Activated CD4-positive, alpha-beta memory T cell treated with anti-CD3 and anti-CD28 coated beads, Interleukin-2, amount 10 ng/mL, durations not matched to agents 7 days and 5 days (primary cell): Measurements from ENCODE around the gene CHST11. TPM values are rescaled to one million over a fixed set of nuclear protein-coding genes. Genes with fewer than 3 reads are reported as not detected.

Source experiments
- CTCF ChIA-PET: fragments of 350-600 bp; sonication (Branson Sonifier 250); formaldehyde crosslinking; loops from one replicate; lab custom pipeline; 2021; ENCODE audit warnings: antibody characterized with exemption, inconsistent platforms; lab: Charles Lee
- POLR2A ChIA-PET: fragments of 350-600 bp; sonication (Branson Sonifier 250); formaldehyde crosslinking; loops from one replicate; lab custom pipeline; 2021; ENCODE audit warnings: antibody characterized with exemption; lab: Charles Lee
- DNase-seq: peaks from one replicate; pipeline ENCODE4 v3.0.0-alpha.2; 2020
- H3K27ac Mint-ChIP-seq: one replicate; pipeline ENCODE4 v1.8.0; 2021; ENCODE audit warnings: mild to moderate bottlenecking, mixed read lengths
- H3K27me3 Mint-ChIP-seq: one replicate; pipeline ENCODE4 v1.8.0; 2021; ENCODE audit warnings: mixed read lengths
- H3K36me3 Mint-ChIP-seq: one replicate; pipeline ENCODE4 v1.8.0; 2021; ENCODE audit warnings: low read depth, mixed read lengths
- H3K4me1 Mint-ChIP-seq: one replicate; pipeline ENCODE4 v1.8.0; 2021; ENCODE audit warnings: mixed read lengths
- H3K4me3 Mint-ChIP-seq: one replicate; pipeline ENCODE4 v1.8.0; 2021; ENCODE audit warnings: mild to moderate bottlenecking, mixed read lengths
- H3K9me3 Mint-ChIP-seq: one replicate; pipeline ENCODE4 v1.8.0; 2021; ENCODE audit warnings: mixed read lengths
- total RNA-seq, 2 experiments: library from RNA; stranded (reverse); gene quantifications; one replicate each; pipeline ENCODE4 v1.2.3, GENCODE V29; 2021

CHST11 gene
- total RNA-seq, 2 experiments from 2014 or later, result 124 to 125 TPM

GRCh38 chr12:104435765-104436164 lies 21.0 kb upstream of the CHST11 start:
- no peaks in the 10 kb centered on the region for H3K9me3 Mint-ChIP-seq
- CTCF ChIA-PET, result interaction anchor here (0.7 to 1.4 kb wide), 2 partner anchors 13 to 54 kb away, joined by 3 read pairs; no protein-coding TSS in a partner anchor
- no peak for DNase-seq
- no peak overlapping the region for H3K27ac Mint-ChIP-seq
- no peaks in the 10 kb centered on the region for H3K36me3 Mint-ChIP-seq
- peaks cover 6% of the 10 kb centered on the region for H3K27me3 Mint-ChIP-seq
- no peak overlapping the region for H3K4me3 Mint-ChIP-seq
- POLR2A ChIA-PET, result no interaction called here
- H3K4me1 Mint-ChIP-seq, result peaks cover 2% of the 10 kb centered on the region

GRCh38 chr12:104436790-104437189 lies 20.0 kb upstream of the CHST11 start:
- Mint-ChIP-seq H3K4me1 (peaks cover 2% of the 10 kb centered on the region), H3K4me3 (no peak overlapping the region), H3K36me3 (no peaks in the 10 kb centered on the region), H3K27ac (no peak overlapping the region), H3K27me3 (peaks cover 6% of the 10 kb centered on the region), H3K9me3 (no peaks in the 10 kb centered on the region)
- no peak for DNase-seq
- POLR2A ChIA-PET, result no interaction called here
- CTCF ChIA-PET, result interaction anchor here (1.4 kb wide), 1 partner anchor 55 kb away, joined by 3 read pairs; no protein-coding TSS in a partner anchor

GRCh38 chr12:104438134-104438533 lies 18.6 kb upstream of the CHST11 start:
- peaks cover 6% of the 10 kb centered on the region for H3K27me3 Mint-ChIP-seq
- no peak for DNase-seq
- ChIA-PET CTCF (no interaction called here), POLR2A (no interaction called here)
- no peaks in the 10 kb centered on the region for H3K9me3 Mint-ChIP-seq
- no peaks in the 10 kb centered on the region for H3K36me3 Mint-ChIP-seq
- no peak overlapping the region for H3K27ac Mint-ChIP-seq
- peaks cover 2% of the 10 kb centered on the region for H3K4me1 Mint-ChIP-seq
- no peak overlapping the region for H3K4me3 Mint-ChIP-seq

GRCh38 chr12:104439137-104439536 lies 17.6 kb upstream of the CHST11 start:
- Mint-ChIP-seq H3K27me3 (peaks cover 8% of the 10 kb centered on the region), H3K9me3 (no peaks in the 10 kb centered on the region), H3K27ac (no peak overlapping the region), H3K36me3 (no peaks in the 10 kb centered on the region), H3K4me3 (no peak overlapping the region), H3K4me1 (peaks cover 2% of the 10 kb centered on the region)
- CTCF ChIA-PET, result no interaction called here
- DNase-seq, result no peak
- POLR2A ChIA-PET, result no interaction called here

- no peaks in the 10 kb centered on the region for H3K4me1 Mint-ChIP-seq
- no peak overlapping the region for H3K27ac Mint-ChIP-seq
- no peak for DNase-seq
- no peaks in the 10 kb centered on the region for H3K9me3 Mint-ChIP-seq
- POLR2A ChIA-PET, result no interaction called here
- no peaks in the 10 kb centered on the region for H3K36me3 Mint-ChIP-seq
- H3K27me3 Mint-ChIP-seq, result peaks cover 2% of the 10 kb centered on the region
- CTCF ChIA-PET, result no interaction called here
- no peak overlapping the region for H3K4me3 Mint-ChIP-seq
Measured at GRCh38 chr12:104443008-104443407, 13.7 kb upstream of the CHST11 start.

GRCh38 chr12:104446646-104447421 lies 9.9 kb upstream of the CHST11 start:
- peaks cover 4% of the 10 kb centered on the region for H3K9me3 Mint-ChIP-seq
- POLR2A ChIA-PET, result no interaction called here

GRCh38 chr12:104448031-104448430 lies 8.7 kb upstream of the CHST11 start:
- CTCF ChIA-PET, result no interaction called here
- Mint-ChIP-seq H3K36me3 (no peaks in the 10 kb centered on the region), H3K9me3 (peaks cover 4% of the 10 kb centered on the region), H3K27me3 (peaks cover 2% of the 10 kb centered on the region), H3K27ac (no peak overlapping the region), H3K4me1 (no peaks in the 10 kb centered on the region), H3K4me3 (no peak overlapping the region)
- POLR2A ChIA-PET, result interaction anchor here (0.6 kb wide), 1 partner anchor 201 kb away, joined by 3 read pairs; no protein-coding TSS in a partner anchor
- no peak for DNase-seq

More at GRCh38 chr12:104446646-104447421, 9.9 kb upstream of the CHST11 start:
- Mint-ChIP-seq H3K27me3 (peaks cover 2% of the 10 kb centered on the region), H3K36me3 (no peaks in the 10 kb centered on the region), H3K27ac (no peak overlapping the region), H3K4me1 (no peaks in the 10 kb centered on the region), H3K4me3 (no peak overlapping the region)
- DNase-seq, result no peak
- CTCF ChIA-PET, result no interaction called here

GRCh38 chr12:104448451-104448850 lies 8.3 kb upstream of the CHST11 start:
- CTCF ChIA-PET, result no interaction called here
- H3K4me3 Mint-ChIP-seq, result no peak overlapping the region
- H3K36me3 Mint-ChIP-seq, result no peaks in the 10 kb centered on the region
- H3K9me3 Mint-ChIP-seq, result peaks cover 4% of the 10 kb centered on the region
- POLR2A ChIA-PET, result interaction anchor here (0.6 kb wide), 1 partner anchor 200 kb away, joined by 3 read pairs; no protein-coding TSS in a partner anchor
- H3K4me1 Mint-ChIP-seq, result no peaks in the 10 kb centered on the region
- no peak for DNase-seq
- no peak overlapping the region for H3K27ac Mint-ChIP-seq
- H3K27me3 Mint-ChIP-seq, result peaks cover 2% of the 10 kb centered on the region

GRCh38 chr12:104450700-104451099 lies 6.0 kb upstream of the CHST11 start:
- CTCF ChIA-PET, result no interaction called here
- POLR2A ChIA-PET, result no interaction called here
- H3K4me1 Mint-ChIP-seq, result peaks cover 8% of the 10 kb centered on the region

GRCh38 chr12:104452087-104452486 lies 4.7 kb upstream of the CHST11 start:
- POLR2A ChIA-PET, result no interaction called here
- Mint-ChIP-seq H3K4me3 (no peak overlapping the region), H3K27ac (no peak overlapping the region), H3K4me1 (peaks cover 15% of the 10 kb centered on the region), H3K9me3 (peaks cover 4% of the 10 kb centered on the region), H3K36me3 (peaks cover 4% of the 10 kb centered on the region), H3K27me3 (peaks cover 4% of the 10 kb centered on the region)
- CTCF ChIA-PET, result no interaction called here
- no peak for DNase-seq

More at GRCh38 chr12:104450700-104451099, 6.0 kb upstream of the CHST11 start:
- Mint-ChIP-seq H3K36me3 (no peaks in the 10 kb centered on the region), H3K4me3 (no peak overlapping the region), H3K27ac (no peak overlapping the region), H3K27me3 (peaks cover 4% of the 10 kb centered on the region), H3K9me3 (peaks cover 4% of the 10 kb centered on the region)
- DNase-seq, result no peak

- Mint-ChIP-seq H3K4me3 (no peak overlapping the region), H3K27me3 (peaks cover 4% of the 10 kb centered on the region), H3K9me3 (peaks cover 4% of the 10 kb centered on the region), H3K4me1 (peaks cover 15% of the 10 kb centered on the region), H3K36me3 (peaks cover 8% of the 10 kb centered on the region), H3K27ac (no peak overlapping the region)
- ChIA-PET POLR2A (no interaction called here), CTCF (no interaction called here)
- no peak for DNase-seq
Measured at GRCh38 chr12:104453133-104453532, 3.6 kb upstream of the CHST11 start.

- Mint-ChIP-seq H3K4me3 (no peak overlapping the region), H3K4me1 (peaks cover 16% of the 10 kb centered on the region), H3K36me3 (peaks cover 27% of the 10 kb centered on the region), H3K27me3 (peaks cover 4% of the 10 kb centered on the region), H3K9me3 (peaks cover 4% of the 10 kb centered on the region), H3K27ac (no peak overlapping the region)
- ChIA-PET CTCF (no interaction called here), POLR2A (no interaction called here)
- no peak for DNase-seq
Measured at GRCh38 chr12:104454997-104455396, 1.8 kb upstream of the CHST11 start.

GRCh38 chr12:104455578-104456416 lies 951 bp upstream of the CHST11 start:
- ChIA-PET POLR2A (interaction anchor here (0.8 to 7.3 kb wide), 12 partner anchors 11 to 265 kb away, joined by 3 to 106 read pairs (median 13); no protein-coding TSS in a partner anchor), CTCF (interaction anchor here (0.9 to 5.0 kb wide), 9 partner anchors 17 to 149 kb away, joined by 3 to 30 read pairs (median 8); no protein-coding TSS in a partner anchor)
- H3K9me3 Mint-ChIP-seq, result peaks cover under 1% of the 10 kb centered on the region
- H3K27me3 Mint-ChIP-seq, result peaks cover 4% of the 10 kb centered on the region
- no peak for DNase-seq
- peaks cover 23% of the 10 kb centered on the region for H3K4me1 Mint-ChIP-seq
- H3K27ac Mint-ChIP-seq, result peak overlapping the region; percentile 29
- peaks cover 32% of the 10 kb centered on the region for H3K36me3 Mint-ChIP-seq
- peak overlapping the region; percentile 99 for H3K4me3 Mint-ChIP-seq
